HTERT RPE-1 (cell line): ENCODE results near the gene SLC12A9.
"Not testable (repeated sequence)": the region's sequence is repeated elsewhere in the genome, so short reads cannot be mapped to it uniquely, and the experiment has no call there.

Source experiments
- in situ Hi-C: fragments of 300-500 bp; cut with MboI; formaldehyde crosslinking; loops from 4 replicates; pipeline ENCODE4 v1.14.3; 2020; ENCODE audit warnings: low sequenced_read_pairs

SLC12A9 gene

GRCh38 chr7:100852048-100852872 is at the start of gene SLC12A9:
SLC12A9 (plus strand) TSS chr7:100852713; CDS start chr7:100854198, 1,485 bp downstream.
- in situ Hi-C loops = no loop called here

GRCh38 chr7:100802951-100803350 is 49.6 kb upstream of the SLC12A9 start:
- in situ Hi-C loops = no loop called here

- in situ Hi-C loops = no loop called here
Observed at GRCh38 chr7:100803398-100804161, 48.9 kb upstream of the SLC12A9 start.

- in situ Hi-C loops = no loop called here
Observed at GRCh38 chr7:100804681-100805431, 47.7 kb upstream of the SLC12A9 start.

GRCh38 chr7:100806276-100806675 is 46.2 kb upstream of the SLC12A9 start:
- in situ Hi-C loops = no loop called here

GRCh38 chr7:100806883-100807282 is 45.6 kb upstream of the SLC12A9 start:
- in situ Hi-C loops = not testable (repeated sequence)

GRCh38 chr7:100808354-100808875 is 44.1 kb upstream of the SLC12A9 start:
- in situ Hi-C loops = no loop called here

- in situ Hi-C loops = no loop called here
Observed at GRCh38 chr7:100811480-100811879, 41.0 kb upstream of the SLC12A9 start.

GRCh38 chr7:100812729-100813128 is 39.8 kb upstream of the SLC12A9 start:
- in situ Hi-C loops = no loop called here

GRCh38 chr7:100816515-100816914 is 36.0 kb upstream of the SLC12A9 start:
- in situ Hi-C loops = not testable (repeated sequence)

- in situ Hi-C loops = no loop called here
Observed at GRCh38 chr7:100817097-100817496, 35.4 kb upstream of the SLC12A9 start.

GRCh38 chr7:100818366-100818765 is 34.1 kb upstream of the SLC12A9 start:
- in situ Hi-C loops = no loop called here

- in situ Hi-C loops = no loop called here
Observed at GRCh38 chr7:100818825-100819224, 33.7 kb upstream of the SLC12A9 start.

- in situ Hi-C loops = no loop called here
Observed at GRCh38 chr7:100819586-100819985, 32.9 kb upstream of the SLC12A9 start.

GRCh38 chr7:100822236-100823139 is 30.0 kb upstream of the SLC12A9 start:
- in situ Hi-C loops = no loop called here

GRCh38 chr7:100823140-100823525 is 29.4 kb upstream of the SLC12A9 start:
- in situ Hi-C loops = no loop called here

- in situ Hi-C loops = no loop called here
Observed at GRCh38 chr7:100823534-100823933, 29.0 kb upstream of the SLC12A9 start.

GRCh38 chr7:100824499-100825214 is 27.9 kb upstream of the SLC12A9 start:
- in situ Hi-C loops = loop anchor here (25.0 kb wide), 1 partner anchor 112 kb away; the partner anchor contains the start of genes EPO and POP7

- in situ Hi-C loops = loop anchor here (25.0 kb wide), 1 partner anchor 113 kb away; the partner anchor contains the start of genes EPO and POP7
Observed at GRCh38 chr7:100825215-100825671, 27.3 kb upstream of the SLC12A9 start.
